Activated naive CD8-positive, alpha-beta T cell treated with anti-CD3 and anti-CD28 coated beads for 36 hours (primary cell): Measurements from ENCODE around the gene ABCC1. TPM values are rescaled to one million over a fixed set of nuclear protein-coding genes. Genes with fewer than 3 reads are reported as not detected.
"Not testable (repeated sequence)": the region's sequence is repeated elsewhere in the genome, so short reads cannot be mapped to it uniquely, and the experiment has no call there.

ENCODE experiments used
- DNase-seq: peaks from one replicate; pipeline ENCODE4 v3.0.0; 2021
- H3K27ac Mint-ChIP-seq: one replicate; pipeline ENCODE4 v1.8.0; 2022; ENCODE audit warnings: mild to moderate bottlenecking, moderate library complexity, mixed read lengths
- H3K27me3 Mint-ChIP-seq: one replicate; pipeline ENCODE4 v1.8.0; 2022; ENCODE audit warnings: mild to moderate bottlenecking, mixed read lengths
- H3K36me3 Mint-ChIP-seq: one replicate; pipeline ENCODE4 v1.8.0; 2021; ENCODE audit warnings: mild to moderate bottlenecking, mixed read lengths
- H3K4me1 Mint-ChIP-seq: one replicate; pipeline ENCODE4 v1.8.0; 2021; ENCODE audit warnings: mixed read lengths
- H3K4me3 Mint-ChIP-seq: one replicate; pipeline ENCODE4 v1.8.0; 2022; ENCODE audit warnings: mild to moderate bottlenecking, moderate library complexity, mixed read lengths
- H3K9me3 Mint-ChIP-seq: one replicate; pipeline ENCODE4 v1.8.0; 2022; ENCODE audit warnings: mixed read lengths
- total RNA-seq, 2 experiments: library from RNA; stranded (reverse); gene quantifications; one replicate each; pipeline ENCODE4 v1.2.3, GENCODE V29; 2021

Gene ABCC1
- total RNA-seq, 2 experiments from 2014 or later: 57.0 to 61.9 TPM

GRCh38 chr16:15928261-15929104 is 20.9 kb upstream of the ABCC1 start:
- no peaks in the 10 kb centered on the region for H3K9me3 Mint-ChIP-seq
- H3K4me3 Mint-ChIP-seq: no peak overlapping the region
- no peak overlapping the region for H3K27ac Mint-ChIP-seq
- H3K36me3 Mint-ChIP-seq: no peaks in the 10 kb centered on the region
- DNase-seq: no peak
- no peaks in the 10 kb centered on the region for H3K27me3 Mint-ChIP-seq
- no peaks in the 10 kb centered on the region for H3K4me1 Mint-ChIP-seq

GRCh38 chr16:15932939-15933338 is 16.5 kb upstream of the ABCC1 start:
- Mint-ChIP-seq H3K27me3 (no peaks in the 10 kb centered on the region), H3K9me3 (no peaks in the 10 kb centered on the region), H3K4me3 (no peak overlapping the region), H3K27ac (no peak overlapping the region), H3K36me3 (no peaks in the 10 kb centered on the region), H3K4me1 (no peaks in the 10 kb centered on the region)
- no peak for DNase-seq

GRCh38 chr16:15933781-15934180 is 15.6 kb upstream of the ABCC1 start:
- no peak for DNase-seq
- Mint-ChIP-seq H3K27ac (no peak overlapping the region), H3K9me3 (no peaks in the 10 kb centered on the region), H3K27me3 (no peaks in the 10 kb centered on the region), H3K4me3 (no peak overlapping the region), H3K4me1 (no peaks in the 10 kb centered on the region), H3K36me3 (no peaks in the 10 kb centered on the region)

DNA sequence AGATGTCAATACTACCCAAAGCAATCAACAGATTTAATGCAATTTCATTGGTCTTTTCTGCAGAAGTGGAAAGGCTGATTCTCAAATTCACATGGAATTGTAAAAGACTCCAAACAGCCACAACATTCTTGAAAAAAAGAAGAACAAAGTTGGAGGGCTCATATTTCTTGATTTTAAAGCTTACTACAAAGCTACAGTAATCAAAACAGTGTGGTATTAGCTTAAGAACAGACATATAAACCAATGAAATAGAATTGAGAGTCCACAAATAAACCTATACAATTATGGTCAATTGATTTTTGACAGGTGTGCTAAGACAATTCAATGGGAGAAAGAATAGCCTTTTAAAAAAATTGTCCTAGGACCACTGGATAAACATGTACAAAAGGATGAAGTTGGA is 14.4 kb upstream of the ABCC1 start:
- Mint-ChIP-seq H3K4me1 (no peaks in the 10 kb centered on the region), H3K27me3 (no peaks in the 10 kb centered on the region), H3K36me3 (no peaks in the 10 kb centered on the region), H3K9me3 (no peaks in the 10 kb centered on the region), H3K27ac (no peak overlapping the region), H3K4me3 (no peak overlapping the region)
- DNase-seq: no peak

DNA sequence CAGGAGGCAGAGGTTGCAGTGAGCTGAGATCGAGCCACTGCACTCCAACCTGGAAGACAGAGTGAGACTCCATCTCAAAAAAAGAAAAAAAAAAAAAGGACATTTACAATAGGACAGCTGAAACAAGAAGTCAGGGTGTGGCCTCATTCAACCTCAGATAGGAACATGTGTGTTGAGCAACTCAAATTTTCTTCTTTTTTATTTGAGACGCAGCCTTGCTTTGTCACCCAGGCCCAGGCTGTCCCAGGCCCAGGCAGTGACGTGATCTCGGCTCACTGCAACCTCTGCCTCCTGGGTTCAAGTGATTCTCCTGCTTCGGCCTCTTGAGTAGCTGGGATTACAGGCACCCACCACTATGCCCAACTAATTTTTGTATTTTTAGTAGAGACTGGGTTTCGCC is 12.6 kb upstream of the ABCC1 start:
- H3K27me3 Mint-ChIP-seq, H3K4me3 Mint-ChIP-seq, H3K27ac Mint-ChIP-seq, DNase-seq, H3K36me3 Mint-ChIP-seq, H3K4me1 Mint-ChIP-seq, H3K9me3 Mint-ChIP-seq: not testable (repeated sequence)

GRCh38 chr16:15942931-15943690 is 6.3 kb upstream of the ABCC1 start:
- DNase-seq: no peak
- H3K27me3 Mint-ChIP-seq: no peaks in the 10 kb centered on the region
- H3K9me3 Mint-ChIP-seq: no peaks in the 10 kb centered on the region
- peaks cover 17% of the 10 kb centered on the region for H3K4me1 Mint-ChIP-seq
- no peaks in the 10 kb centered on the region for H3K36me3 Mint-ChIP-seq
- H3K27ac Mint-ChIP-seq: no peak overlapping the region
- no peak overlapping the region for H3K4me3 Mint-ChIP-seq

DNA sequence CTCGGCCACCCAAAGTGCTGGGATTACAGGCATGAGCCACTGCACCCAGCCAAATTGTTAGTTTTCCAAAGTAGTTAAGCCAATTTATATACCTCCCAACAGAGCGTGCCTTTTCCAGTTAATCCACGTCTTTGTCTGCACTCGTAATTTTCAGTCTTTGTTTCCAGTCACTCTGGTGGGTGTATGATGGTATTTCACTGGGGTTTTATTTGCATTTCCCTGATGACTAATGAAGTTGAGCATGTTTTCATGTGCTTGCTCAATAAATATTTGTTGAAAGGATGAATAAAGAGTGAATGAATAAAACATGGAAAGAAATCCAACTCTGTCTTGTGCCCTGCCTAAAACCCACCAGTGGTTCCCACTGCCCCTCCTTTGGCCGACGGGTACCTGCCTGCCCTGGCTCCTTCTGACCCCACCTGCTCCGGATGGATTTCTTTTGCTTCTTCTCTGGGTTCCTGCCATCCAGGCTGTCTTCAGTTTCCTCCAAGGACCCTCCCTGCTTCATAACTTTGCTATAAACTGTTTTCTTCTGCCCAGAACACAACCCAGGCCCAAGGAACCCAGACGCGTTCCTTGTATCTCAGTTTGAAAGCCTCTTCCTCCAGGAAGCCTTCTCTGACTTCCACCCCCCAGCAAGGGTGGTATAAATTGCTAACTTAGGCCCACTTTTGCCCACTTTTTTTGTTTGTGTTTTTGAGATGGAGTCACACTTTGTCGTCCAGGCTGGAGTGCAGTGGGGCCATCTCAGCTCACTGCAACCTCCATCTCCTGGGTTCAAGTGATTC is 3.0 kb upstream of the ABCC1 start:
- DNase-seq: no peak
- Mint-ChIP-seq H3K9me3 (no peaks in the 10 kb centered on the region), H3K4me1 (peaks cover 29% of the 10 kb centered on the region), H3K27ac (no peak overlapping the region), H3K4me3 (no peak overlapping the region), H3K36me3 (peaks cover 6% of the 10 kb centered on the region), H3K27me3 (no peaks in the 10 kb centered on the region)

DNA sequence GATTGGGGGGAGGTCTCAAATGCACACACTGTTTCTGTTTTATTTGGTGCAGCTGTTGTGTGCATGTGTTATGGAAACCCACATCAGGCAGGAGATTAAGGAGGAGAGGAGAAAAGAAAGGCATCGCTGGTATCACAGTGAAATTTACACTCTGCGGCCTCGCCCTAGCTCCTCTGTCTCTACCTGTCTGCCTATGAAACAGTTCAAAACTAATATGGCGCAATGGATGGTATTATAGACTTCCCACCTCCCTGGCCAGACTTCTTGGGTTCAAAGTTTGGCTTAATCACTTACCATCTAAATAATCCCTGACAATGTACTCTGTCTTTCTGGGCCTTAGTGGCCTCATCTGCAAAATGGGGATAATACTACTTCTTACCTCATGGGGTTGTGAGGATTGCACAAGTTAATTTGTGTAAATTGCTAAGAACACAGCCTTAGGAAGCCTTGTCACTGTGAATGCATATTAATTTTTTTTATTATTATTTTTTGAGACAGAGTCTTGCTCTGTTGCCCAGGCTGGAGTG is 1.4 kb upstream of the ABCC1 start:
- no peak for DNase-seq
- H3K36me3 Mint-ChIP-seq: peaks cover 21% of the 10 kb centered on the region
- H3K27me3 Mint-ChIP-seq: no peaks in the 10 kb centered on the region
- no peak overlapping the region for H3K4me3 Mint-ChIP-seq
- H3K27ac Mint-ChIP-seq: no peak overlapping the region
- H3K9me3 Mint-ChIP-seq: no peaks in the 10 kb centered on the region
- peaks cover 40% of the 10 kb centered on the region for H3K4me1 Mint-ChIP-seq

GRCh38 chr16:15948532-15949209 is 745 bp upstream of the ABCC1 start:
- Mint-ChIP-seq H3K27me3 (no peaks in the 10 kb centered on the region), H3K36me3 (peaks cover 26% of the 10 kb centered on the region), H3K4me1 (peaks cover 45% of the 10 kb centered on the region), H3K4me3 (peak overlapping the region; percentile 82), H3K27ac (peak overlapping the region; percentile 90), H3K9me3 (no peaks in the 10 kb centered on the region)
- peak; percentile 34 for DNase-seq

- Mint-ChIP-seq H3K27me3 (no peaks in the 10 kb centered on the region), H3K9me3 (no peaks in the 10 kb centered on the region), H3K4me1 (peaks cover 51% of the 10 kb centered on the region), H3K4me3 (peak overlapping the region; percentile 99), H3K27ac (peak overlapping the region; percentile 100), H3K36me3 (peaks cover 36% of the 10 kb centered on the region)
- DNase-seq: peak; percentile 55
Measured at GRCh38 chr16:15950161-15950854, 892 bp downstream of the ABCC1 start.

GRCh38 chr16:15950869-15951268 is 1.5 kb downstream of the ABCC1 start:
- peak overlapping the region; percentile 99 for H3K4me3 Mint-ChIP-seq
- peaks cover 41% of the 10 kb centered on the region for H3K36me3 Mint-ChIP-seq
- H3K4me1 Mint-ChIP-seq: peaks cover 53% of the 10 kb centered on the region
- H3K27ac Mint-ChIP-seq: peak overlapping the region; percentile 100
- no peak for DNase-seq
- no peaks in the 10 kb centered on the region for H3K27me3 Mint-ChIP-seq
- H3K9me3 Mint-ChIP-seq: peaks cover 2% of the 10 kb centered on the region

DNA sequence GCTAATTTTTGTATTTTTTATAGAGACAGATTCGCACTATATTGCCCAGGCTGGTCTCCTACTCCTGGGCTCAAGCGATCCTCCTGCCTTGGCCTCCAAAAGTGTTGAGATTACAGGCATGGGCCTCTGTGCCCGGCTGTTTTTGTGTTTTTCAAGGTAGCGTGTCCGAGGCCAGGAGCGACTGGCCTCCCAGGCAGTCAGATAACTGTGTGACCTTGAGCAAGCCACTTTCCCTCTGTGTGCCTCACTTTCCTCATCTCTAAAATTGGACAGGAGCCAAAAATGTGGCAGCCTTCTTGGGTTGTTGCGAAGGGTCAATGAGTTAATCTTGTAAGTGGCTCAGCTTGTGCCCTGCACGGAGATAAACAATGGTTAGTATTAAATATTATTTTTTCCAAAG is 2.4 kb downstream of the ABCC1 start:
- H3K9me3 Mint-ChIP-seq: peaks cover 2% of the 10 kb centered on the region
- peaks cover 49% of the 10 kb centered on the region for H3K36me3 Mint-ChIP-seq
- H3K27ac Mint-ChIP-seq: peak overlapping the region; percentile 100
- no peak for DNase-seq
- H3K4me1 Mint-ChIP-seq: peaks cover 55% of the 10 kb centered on the region
- H3K27me3 Mint-ChIP-seq: no peaks in the 10 kb centered on the region
- H3K4me3 Mint-ChIP-seq: peak overlapping the region; percentile 99

- peaks cover 58% of the 10 kb centered on the region for H3K4me1 Mint-ChIP-seq
- H3K27ac Mint-ChIP-seq: peak overlapping the region; percentile 100
- no peaks in the 10 kb centered on the region for H3K27me3 Mint-ChIP-seq
- peak overlapping the region; percentile 99 for H3K4me3 Mint-ChIP-seq
- peaks cover 52% of the 10 kb centered on the region for H3K36me3 Mint-ChIP-seq
- peak; percentile 36 for DNase-seq
- H3K9me3 Mint-ChIP-seq: peaks cover 2% of the 10 kb centered on the region
Measured at GRCh38 chr16:15952265-15952711, 2.9 kb downstream of the ABCC1 start.

GRCh38 chr16:15953477-15953876 is 4.1 kb downstream of the ABCC1 start:
- H3K27ac Mint-ChIP-seq: peak overlapping the region; percentile 100
- peaks cover 59% of the 10 kb centered on the region for H3K4me1 Mint-ChIP-seq
- H3K36me3 Mint-ChIP-seq: peaks cover 59% of the 10 kb centered on the region
- no peak for DNase-seq
- no peaks in the 10 kb centered on the region for H3K27me3 Mint-ChIP-seq
- H3K4me3 Mint-ChIP-seq: peak overlapping the region; percentile 99
- peaks cover 2% of the 10 kb centered on the region for H3K9me3 Mint-ChIP-seq
